BLaER1 treated with 17β-estradiol and CSF1 and Interleukin-3, amounts not matched to agents 10 nM and 100 nM (cell line): Measurements from ENCODE around the gene CCDC57.
"Not testable (repeated sequence)": the region's sequence is repeated elsewhere in the genome, so short reads cannot be mapped to it uniquely, and the experiment has no call there.

Source experiments
- H3K27ac ChIP-seq, 11 experiments: shearing (Covaris generic); formaldehyde crosslinking; 2 replicates each; pipeline ENCODE4 v1.8.1; 2022
- H3K27me3 ChIP-seq, 11 experiments: shearing (Covaris generic); formaldehyde crosslinking; 2 replicates each; pipeline ENCODE4 v1.8.1; 2022
- H3K36me3 ChIP-seq, 11 experiments: shearing (Covaris generic); formaldehyde crosslinking; 2 replicates each; pipeline ENCODE4 v1.8.1; 2022
- H3K4me1 ChIP-seq, 10 experiments: shearing (Covaris generic); formaldehyde crosslinking; 2 replicates each; pipeline ENCODE4 v1.8.1; 2022
- H3K4me2 ChIP-seq, 11 experiments: shearing (Covaris generic); formaldehyde crosslinking; 2 replicates each; pipeline ENCODE4 v1.8.1; 2022
- H3K4me3 ChIP-seq, 10 experiments: shearing (Covaris generic); formaldehyde crosslinking; 2 replicates each; pipeline ENCODE4 v1.8.1; 2022
- H3K9ac ChIP-seq, 11 experiments: shearing (Covaris generic); formaldehyde crosslinking; 2 replicates each; pipeline ENCODE4 v1.8.1; 2022
- H3K9me3 ChIP-seq, 11 experiments: shearing (Covaris generic); formaldehyde crosslinking; replicated peaks in 1 of 11; 2 replicates each; pipeline ENCODE4 v1.8.1; 2022
- H4K20me1 ChIP-seq, 11 experiments: shearing (Covaris generic); formaldehyde crosslinking; 2 replicates each; pipeline ENCODE4 v1.8.1; 2022
- Cebpa-rat ChIP-seq, 11 experiments: shearing (Covaris generic); IDR thresholded peaks; 2 replicates each; pipeline ENCODE4 v1.8.1; 2022

CCDC57 gene

GRCh38 chr17:82138511-82138992 lies 74.1 kb downstream of the CCDC57 start:
- no peak overlapping the region for H3K27ac ChIP-seq
- no peak overlapping the region for H3K4me2 ChIP-seq
- H3K27me3 ChIP-seq, result no peaks in the 10 kb centered on the region
- peaks cover 4 to 15% (median 10%) of the 10 kb centered on the region in 10 experiments; a peak in 17 of 20 replicates for H3K4me1 ChIP-seq
- TF ChIP-seq Cebpa-rat (IDR thresholded peaks at IDR 0.05), result no peak
- H3K4me3 ChIP-seq, result no peak overlapping the region
- no peaks in the 10 kb centered on the region for H3K36me3 ChIP-seq
- no peaks in the 10 kb centered on the region for H3K9me3 ChIP-seq
- H4K20me1 ChIP-seq, result no peaks in the 10 kb centered on the region
- H3K9ac ChIP-seq, result no peak overlapping the region

GRCh38 chr17:82134101-82134500 lies 78.5 kb downstream of the CCDC57 start:
- peaks cover 13 to 32% (median 22%) of the 10 kb centered on the region in 10 experiments; a peak in 18 of 20 replicates for H3K4me1 ChIP-seq
- no peak for TF ChIP-seq Cebpa-rat (IDR thresholded peaks at IDR 0.05)
- H3K9ac ChIP-seq, result peak overlapping the region in 8 of 11 experiments; percentile 17 to 69 (median 54); a peak in 12 of 22 replicates
- no peaks in the 10 kb centered on the region for H3K27me3 ChIP-seq
- H3K4me2 ChIP-seq, result peak overlapping the region; percentile 11 to 68 (median 58); a peak in 20 of 22 replicates
- no peaks in the 10 kb centered on the region for H4K20me1 ChIP-seq
- H3K27ac ChIP-seq, result peak overlapping the region; percentile 6 to 80 (median 68); a peak in 19 of 22 replicates
- H3K36me3 ChIP-seq, result no peaks in the 10 kb centered on the region
- H3K4me3 ChIP-seq, result no peak overlapping the region
- H3K9me3 ChIP-seq, result no peaks in the 10 kb centered on the region

GRCh38 chr17:82133166-82133953 lies 79.3 kb downstream of the CCDC57 start:
- Histone ChIP-seq H3K4me2 (peak overlapping the region; percentile 11 to 64 (median 58); a peak in 19 of 22 replicates), H3K9ac (peak overlapping the region in 8 of 11 experiments; percentile 36 to 69 (median 54); a peak in 12 of 22 replicates), H3K4me1 (peaks cover 16 to 35% (median 24%) of the 10 kb centered on the region in 10 experiments), H3K27ac (peak overlapping the region in 10 of 11 experiments; percentile 46 to 80 (median 68); a peak in 20 of 22 replicates)
- not testable (repeated sequence) for H3K4me3 ChIP-seq, H4K20me1 ChIP-seq, H3K9me3 ChIP-seq, H3K27me3 ChIP-seq, H3K36me3 ChIP-seq
- TF ChIP-seq Cebpa-rat (IDR thresholded peaks at IDR 0.05), result peak in 9 of 11 experiments; percentile 26 to 72 (median 60); a peak in 10 of 22 replicates

GRCh38 chr17:82129095-82129494 lies 83.5 kb downstream of the CCDC57 start:
- H4K20me1 ChIP-seq, result peaks cover 0 to 16% (median 0%) of the 10 kb centered on the region in 11 experiments; a peak in 4 of 22 replicates
- no peaks in the 10 kb centered on the region for H3K9me3 ChIP-seq
- peaks cover 23 to 56% (median 45%) of the 10 kb centered on the region in 10 experiments for H3K4me1 ChIP-seq
- no peak overlapping the region for H3K27ac ChIP-seq
- H3K36me3 ChIP-seq, result peaks cover 0 to 4% (median 0%) of the 10 kb centered on the region in 11 experiments; a peak in 1 of 22 replicates
- no peak overlapping the region for H3K9ac ChIP-seq
- no peak for TF ChIP-seq Cebpa-rat (IDR thresholded peaks at IDR 0.05)
- H3K4me2 ChIP-seq, result no peak overlapping the region
- peaks cover 0 to 22% (median 0%) of the 10 kb centered on the region in 11 experiments; a peak in 11 of 22 replicates for H3K27me3 ChIP-seq
- H3K4me3 ChIP-seq, result no peak overlapping the region

GRCh38 chr17:82128287-82128686 lies 84.4 kb downstream of the CCDC57 start:
- Histone ChIP-seq H3K27ac (no peak overlapping the region), H3K4me3 (no peak overlapping the region), H3K9me3 (no peaks in the 10 kb centered on the region), H4K20me1 (peaks cover 0 to 16% (median 0%) of the 10 kb centered on the region in 11 experiments; a peak in 4 of 22 replicates), H3K27me3 (peaks cover 0 to 22% (median 0%) of the 10 kb centered on the region in 11 experiments; a peak in 11 of 22 replicates), H3K36me3 (peaks cover 0 to 4% (median 0%) of the 10 kb centered on the region in 11 experiments; a peak in 1 of 22 replicates), H3K4me1 (peaks cover 15 to 48% (median 39%) of the 10 kb centered on the region in 10 experiments), H3K4me2 (peak overlapping the region in 8 of 11 experiments; percentile 75 to 91 (median 81); a peak in 14 of 22 replicates), H3K9ac (0 out of 22 replicates have a peak overlapping the region, but pooled peaks of 1 of the 11 experiments have one; percentile 10)
- no peak for TF ChIP-seq Cebpa-rat (IDR thresholded peaks at IDR 0.05)

GRCh38 chr17:82127704-82128103 lies 84.9 kb downstream of the CCDC57 start:
- H3K9me3 ChIP-seq, result no peaks in the 10 kb centered on the region
- no peak overlapping the region for H3K4me3 ChIP-seq
- H3K27ac ChIP-seq, result no peak overlapping the region
- peak overlapping the region in 8 of 11 experiments; percentile 75 to 91 (median 81); a peak in 17 of 22 replicates for H3K4me2 ChIP-seq
- H3K27me3 ChIP-seq, result peaks cover 0 to 22% (median 0%) of the 10 kb centered on the region in 11 experiments; a peak in 11 of 22 replicates
- peaks cover 12 to 47% (median 38%) of the 10 kb centered on the region in 10 experiments for H3K4me1 ChIP-seq
- H3K9ac ChIP-seq, result peak overlapping the region in 2 of 11 experiments; percentile 4 to 10; a peak in 1 of 22 replicates
- no peak for TF ChIP-seq Cebpa-rat (IDR thresholded peaks at IDR 0.05)
- peaks cover 0 to 16% (median 0%) of the 10 kb centered on the region in 11 experiments; a peak in 4 of 22 replicates for H4K20me1 ChIP-seq
- H3K36me3 ChIP-seq, result peaks cover 0 to 4% (median 0%) of the 10 kb centered on the region in 11 experiments; a peak in 1 of 22 replicates

GRCh38 chr17:82127315-82127595 lies 85.4 kb downstream of the CCDC57 start:
- Histone ChIP-seq H3K4me1 (peaks cover 14 to 47% (median 39%) of the 10 kb centered on the region in 10 experiments), H3K9me3 (no peaks in the 10 kb centered on the region), H4K20me1 (peaks cover 0 to 16% (median 0%) of the 10 kb centered on the region in 11 experiments; a peak in 6 of 22 replicates), H3K27ac (no peak overlapping the region), H3K36me3 (peaks cover 0 to 4% (median 0%) of the 10 kb centered on the region in 11 experiments; a peak in 1 of 22 replicates), H3K4me3 (no peak overlapping the region), H3K4me2 (peak overlapping the region; percentile 62 to 91 (median 79); a peak in 21 of 22 replicates), H3K27me3 (peaks cover 0 to 22% (median 0%) of the 10 kb centered on the region in 11 experiments; a peak in 11 of 22 replicates), H3K9ac (0 out of 22 replicates have a peak overlapping the region, but pooled peaks of 1 of the 11 experiments have one; percentile 29)
- no peak for TF ChIP-seq Cebpa-rat (IDR thresholded peaks at IDR 0.05)

- H3K9me3 ChIP-seq, result no peaks in the 10 kb centered on the region
- H3K4me2 ChIP-seq, result peak overlapping the region; percentile 62 to 91 (median 79)
- H3K36me3 ChIP-seq, result peaks cover 0 to 4% (median 0%) of the 10 kb centered on the region in 11 experiments; a peak in 1 of 22 replicates
- peaks cover 0 to 22% (median 0%) of the 10 kb centered on the region in 11 experiments; a peak in 11 of 22 replicates for H3K27me3 ChIP-seq
- H3K9ac ChIP-seq, result peak overlapping the region in 2 of 11 experiments; percentile 23 to 29; a peak in 2 of 22 replicates
- no peak for TF ChIP-seq Cebpa-rat (IDR thresholded peaks at IDR 0.05)
- H3K4me3 ChIP-seq, result no peak overlapping the region
- H3K4me1 ChIP-seq, result peaks cover 19 to 50% (median 43%) of the 10 kb centered on the region in 10 experiments
- H3K27ac ChIP-seq, result peak overlapping the region in 1 of 11 experiments; percentile 17; a peak in 1 of 22 replicates
- peaks cover 0 to 16% (median 0%) of the 10 kb centered on the region in 11 experiments; a peak in 6 of 22 replicates for H4K20me1 ChIP-seq
Measured at GRCh38 chr17:82126556-82127314, 85.9 kb downstream of the CCDC57 start.
